Measurements from ENCODE around the gene MXD4. TPM values are rescaled to one million over a fixed set of nuclear protein-coding genes. Genes with fewer than 3 reads are reported as not detected.

Gene MXD4
- total RNA-seq, 1 experiment from 2014 or later, result 22.0 TPM

- Histone ChIP-seq H3K4me1 (ENCODE audit: control insufficient read depth in 1 of 2, insufficient read depth in 2 of 2, low read length in 2 of 2) (0 out of 4 replicates have a peak, but pooled peaks cover 0 to under 1% of the 10 kb centered on the region in 2 experiments), H3K9me2 (ENCODE audit: insufficient read depth) (no peaks in the 10 kb centered on the region), H2AFZ (ENCODE audit: low read depth, low read length, poor library complexity, severe bottlenecking) (no peak overlapping the region), H3K9ac (ENCODE audit: low read length) (no peak overlapping the region), H3K4me3 (replicated peaks in 1 of 2; ENCODE audit: low read depth in 1 of 2, low read length in 2 of 2) (no peak overlapping the region), H3K4me2 (ENCODE audit: low read length) (no peak overlapping the region), H3K36me3 (ENCODE audit: control insufficient read depth in 1 of 2, insufficient read depth in 2 of 2, low read length in 2 of 2) (no peaks in the 10 kb centered on the region), H3K79me2 (ENCODE audit: insufficient read depth, low read length) (no peaks in the 10 kb centered on the region), H3K27me3 (ENCODE audit: insufficient read depth, low read length) (no peaks in the 10 kb centered on the region), H3K9me3 (ENCODE audit: control insufficient read depth in 1 of 2, insufficient read depth in 1 of 2, low read depth in 1 of 2, low read length in 2 of 2) (no peaks in the 10 kb centered on the region), H4K20me1 (ENCODE audit: insufficient read depth) (no peaks in the 10 kb centered on the region), H3K27ac (ENCODE audit: low read depth, low read length) (no peak overlapping the region)
- DNase-seq (ENCODE audit: low read depth, low spot score) (no peak), ATAC-seq (no peak)
- ChIA-PET POLR2A (no interaction called here), CTCF (no interaction called here), RAD21 (ENCODE audit: low non-redundant PET in 1 of 2, low total read pairs in 2 of 2, uncharacterized antibody in 2 of 2, unreplicated experiment in 2 of 2) (no interaction called here)
- intact Hi-C loops (cut with micrococcal nuclease), result no loop called here
- no TSS peak for BruUV-seq (replicated peaks)
- TF ChIP-seq POLR2AphosphoS5 (IDR thresholded peaks at IDR 0.05; ENCODE audit: low read depth, low read length) (no peak), SRF (IDR thresholded peaks at IDR 0.05; ENCODE audit: low read depth) (no peak), ZBTB33 (IDR thresholded peaks at IDR 0.05; ENCODE audit: extremely low read depth, insufficient replicate concordance, low read length) (no peak), CBX3 (IDR thresholded peaks at IDR 0.05; ENCODE audit: low read depth) (no peak), CEBPB (IDR thresholded peaks at IDR 0.05; ENCODE audit: low read depth) (no peak), YY1 (IDR thresholded peaks at IDR 0.05; ENCODE audit: extremely low read depth, insufficient replicate concordance, low read depth, low read length) (no peak), ATF3 (IDR thresholded peaks at IDR 0.05) (no peak), EZH2phosphoT487 (IDR thresholded peaks at IDR 0.05; ENCODE audit: borderline replicate concordance) (no peak), ZNF274 (IDR thresholded peaks at IDR 0.05; ENCODE audit: low read depth, low read length) (no peak), EZH2 (IDR thresholded peaks at IDR 0.05) (no peak), SP1 (IDR thresholded peaks at IDR 0.05; ENCODE audit: low read depth) (no peak), RAD21 (IDR thresholded peaks at IDR 0.05; ENCODE audit: low read depth) (no peak), EGR1 (IDR thresholded peaks at IDR 0.05; ENCODE audit: low read depth) (no peak), TCF7L2 (IDR thresholded peaks at IDR 0.05; ENCODE audit: borderline replicate concordance, extremely low read depth, insufficient read depth, insufficient read length) (no peak), ELF1 (IDR thresholded peaks at IDR 0.05; ENCODE audit: borderline replicate concordance, low read depth) (no peak), JUND (IDR thresholded peaks at IDR 0.05) (no peak)
Observed at GRCh38 chr4:2250357-2251072, 11.4 kb downstream of the MXD4 start.
